Stimulated activated CD8-positive, alpha-beta memory T cell treated with anti-CD3 and anti-CD28 coated beads, Interleukin-15, amount 100 ng/mL, for 24 hours (primary cell): ENCODE measurements around the gene ACBD4.

Experiments used
- DNase-seq: peaks from one replicate; pipeline ENCODE4 v3.0.0-alpha.2; 2020; ENCODE audit warnings: low read depth

ACBD4 gene

DNA sequence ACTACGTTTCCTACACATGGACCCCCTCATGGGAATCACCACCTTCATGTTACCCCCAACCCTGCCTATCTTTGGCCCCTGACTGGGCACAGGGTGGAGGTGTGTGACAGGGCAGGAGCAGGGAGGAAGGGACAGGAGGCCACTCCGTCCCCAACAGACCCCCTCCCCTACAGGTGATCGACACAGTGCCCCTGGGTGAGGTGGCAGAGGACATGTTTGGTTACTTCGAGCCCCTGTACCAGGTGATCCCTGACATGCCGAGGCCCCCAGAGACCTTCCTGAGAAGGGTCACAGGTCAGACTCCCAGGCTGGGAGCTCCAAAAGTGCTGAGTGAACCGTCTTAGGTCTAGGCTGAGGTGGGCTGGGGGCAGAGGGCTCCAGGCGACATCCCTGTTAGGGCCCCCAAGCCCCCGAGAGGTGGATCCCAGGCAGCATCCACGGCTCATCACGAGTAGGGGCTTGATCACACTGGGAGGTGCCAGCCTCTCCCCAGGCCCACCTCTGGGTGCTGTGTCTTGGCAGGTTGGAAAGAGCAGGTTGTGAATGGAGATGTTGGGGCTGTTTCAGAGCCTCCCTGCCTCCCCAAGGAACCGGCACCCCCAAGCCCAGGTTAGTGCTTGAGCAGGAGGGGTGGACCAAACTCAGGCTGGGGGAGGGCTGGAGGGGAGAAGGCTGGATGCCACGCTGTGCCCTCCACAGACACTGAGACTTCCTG is 1.5 kb downstream of the ACBD4 start:
- no peak for DNase-seq

DNA sequence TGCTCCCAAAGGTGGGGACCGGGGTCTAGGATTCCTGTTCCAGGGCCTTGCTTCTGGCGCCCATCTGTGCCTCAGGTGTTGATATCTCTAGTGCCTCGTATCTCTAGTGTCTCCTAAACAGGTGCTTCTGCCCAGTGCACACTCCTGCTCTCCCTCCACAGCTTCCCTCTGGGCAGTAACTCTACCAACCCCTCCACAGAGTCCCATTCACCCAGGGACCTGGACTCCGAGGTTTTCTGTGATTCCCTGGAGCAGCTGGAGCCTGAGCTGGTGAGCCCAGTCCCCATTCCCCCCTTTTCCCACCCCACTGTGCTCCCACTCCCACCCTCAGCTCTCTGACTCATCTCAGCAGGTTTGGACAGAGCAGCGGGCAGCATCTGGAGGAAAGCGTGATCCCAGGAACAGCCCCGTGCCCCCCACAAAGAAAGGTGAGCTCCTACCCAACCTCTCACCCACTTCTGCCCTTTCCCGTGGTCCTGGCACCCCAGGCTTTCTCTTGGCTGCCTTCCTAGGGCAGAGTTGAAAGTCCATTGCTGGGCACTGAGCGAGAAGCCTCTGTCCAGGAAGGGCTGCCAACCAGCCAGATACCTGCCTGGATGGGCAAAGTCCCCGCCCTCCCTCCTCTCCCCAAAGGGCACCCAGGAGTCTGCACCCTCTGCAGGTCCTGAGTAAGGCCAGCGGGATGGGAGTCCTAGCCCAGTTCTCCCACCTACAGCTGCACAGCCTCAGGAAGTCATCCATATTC is 2.2 kb downstream of the ACBD4 start:
- DNase-seq, result no peak

DNA sequence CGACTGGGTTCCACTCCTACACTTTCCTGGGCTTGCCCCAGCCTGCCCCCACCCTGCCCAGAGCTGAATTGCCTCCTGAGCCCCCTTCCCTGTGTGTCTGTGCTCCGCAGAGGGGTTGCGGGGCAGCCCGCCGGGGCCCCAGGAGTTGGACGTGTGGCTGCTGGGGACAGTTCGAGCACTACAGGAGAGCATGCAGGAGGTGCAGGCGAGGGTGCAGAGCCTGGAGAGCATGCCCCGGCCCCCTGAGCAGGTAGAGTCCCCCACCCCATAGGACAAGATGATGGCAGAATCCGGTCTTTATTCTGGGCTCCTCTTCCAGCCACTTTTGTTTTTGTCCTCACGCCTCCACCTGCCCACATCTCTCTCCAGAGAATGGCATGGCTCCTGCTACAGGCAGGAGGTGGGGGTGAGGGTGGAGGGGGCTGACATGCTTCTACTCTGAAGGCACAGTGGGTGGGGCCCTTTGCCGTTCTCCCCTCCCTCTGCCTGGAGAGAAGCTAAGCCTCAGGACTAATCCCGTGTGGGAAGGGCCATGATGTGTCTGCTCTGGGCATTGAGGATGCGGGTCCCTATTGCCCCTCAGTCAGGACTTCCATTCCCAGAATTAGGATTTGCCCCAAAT is 3.5 kb downstream of the ACBD4 start:
- no peak for DNase-seq

DNA sequence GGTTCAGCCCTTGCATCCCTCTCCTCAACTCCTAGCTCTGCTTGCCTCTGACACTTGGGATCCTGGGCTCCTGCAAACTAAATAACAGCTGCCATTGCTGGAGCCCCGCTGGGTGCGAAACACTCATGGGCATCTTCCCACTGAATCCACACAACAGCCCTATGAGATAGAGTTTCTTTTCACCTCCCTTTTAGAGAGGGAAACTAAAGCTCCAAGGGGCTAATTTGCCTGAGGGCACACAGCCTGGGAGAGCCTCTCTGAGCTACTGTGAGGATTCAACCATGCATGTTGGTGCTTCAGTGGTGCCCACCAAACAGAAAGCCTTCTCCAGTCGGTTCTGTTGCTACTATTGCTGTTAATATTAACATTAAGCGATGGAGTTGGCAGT is 4.0 kb downstream of the ACBD4 start:
- no peak for DNase-seq

DNA sequence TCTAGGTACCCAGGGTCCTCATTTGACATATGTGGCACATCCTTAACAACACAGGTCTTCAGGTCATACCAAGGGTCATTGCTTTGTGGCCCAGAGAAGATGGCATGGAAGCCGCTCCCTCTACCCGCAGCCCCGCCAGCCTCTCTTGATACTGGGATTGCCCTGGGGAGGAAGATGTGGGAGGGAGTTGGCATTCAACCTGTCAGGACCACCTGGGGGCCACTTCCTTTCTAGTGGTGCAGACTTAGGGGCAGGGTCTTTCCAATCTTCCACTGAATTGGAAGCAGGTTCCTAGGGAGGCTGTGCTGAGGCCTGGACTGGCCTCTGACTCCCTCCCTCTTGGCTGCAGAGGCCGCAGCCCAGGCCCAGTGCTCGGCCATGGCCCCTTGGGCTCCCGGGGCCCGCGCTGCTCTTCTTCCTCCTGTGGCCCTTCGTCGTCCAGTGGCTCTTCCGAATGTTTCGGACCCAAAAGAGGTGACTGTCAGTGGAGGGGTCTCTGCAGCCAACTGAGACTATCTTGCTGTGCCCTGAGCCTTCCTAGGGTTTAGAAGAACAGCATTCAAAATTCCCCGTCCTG is 7.7 kb downstream of the ACBD4 start:
- no peak for DNase-seq

DNA sequence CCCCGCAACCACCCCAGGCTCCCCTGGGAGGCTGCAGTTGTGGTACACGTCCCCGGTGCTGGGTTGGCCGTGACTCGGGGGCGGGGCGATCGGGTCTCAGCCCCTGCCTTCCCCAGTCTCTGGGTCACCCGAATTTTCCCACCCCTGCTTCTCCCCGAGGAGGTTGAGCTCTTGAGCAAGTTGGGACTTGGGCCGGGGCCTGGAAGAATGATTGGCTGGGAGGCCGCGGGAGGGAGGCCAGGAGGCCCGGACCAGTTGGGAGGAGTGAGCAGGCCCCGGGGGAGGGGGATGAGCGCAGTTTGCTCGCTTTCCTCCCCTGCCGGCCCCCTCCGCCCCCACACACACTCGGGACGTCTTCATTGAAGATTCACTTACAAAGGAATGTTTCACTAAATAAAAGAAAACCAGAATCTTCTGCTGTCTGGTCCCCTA is 8.3 kb downstream of the ACBD4 start:
- DNase-seq, result no peak

DNA sequence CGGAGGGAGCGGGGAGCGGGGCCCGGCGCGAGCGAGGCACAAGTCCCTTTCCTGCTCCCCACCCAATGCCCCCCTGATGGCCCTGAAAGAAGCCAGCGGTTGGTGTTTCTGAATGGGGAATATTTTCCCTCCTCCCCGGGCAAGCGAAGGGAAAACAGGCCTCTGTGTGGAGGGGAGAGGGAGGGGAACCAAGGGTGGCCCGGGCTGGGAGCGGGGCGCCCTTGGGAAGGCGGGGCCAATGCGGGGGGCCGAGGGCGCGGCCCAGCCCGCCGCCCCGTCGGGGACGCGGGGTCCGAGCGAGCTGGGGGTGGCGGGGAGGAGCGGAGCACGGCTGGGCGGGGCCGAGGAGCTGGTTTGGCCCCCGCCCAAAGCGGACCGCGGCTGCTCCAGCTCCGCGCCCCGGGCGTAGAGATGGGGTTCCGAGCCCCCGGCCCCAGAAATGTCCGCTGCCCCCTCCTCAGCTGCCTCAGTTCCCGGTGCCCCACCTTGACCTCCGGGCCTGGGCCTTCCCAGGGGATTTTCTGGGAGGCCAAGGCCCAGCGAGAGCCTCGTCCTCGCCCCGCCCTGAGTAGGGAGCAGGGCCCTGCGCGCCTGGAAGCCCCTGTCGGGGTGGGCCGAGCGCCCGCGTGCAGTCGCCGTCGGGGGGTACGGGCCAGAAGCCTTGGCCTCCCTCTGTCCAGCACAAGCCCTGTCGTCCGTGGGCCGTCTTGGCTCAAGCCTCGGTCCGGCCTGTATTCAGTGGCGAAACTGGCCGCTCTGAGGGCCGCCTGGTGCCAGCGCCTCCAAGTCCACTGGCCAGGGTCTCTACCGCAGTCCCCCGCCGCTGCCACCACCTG is 8.9 kb downstream of the ACBD4 start:
- DNase-seq, result no peak

DNA sequence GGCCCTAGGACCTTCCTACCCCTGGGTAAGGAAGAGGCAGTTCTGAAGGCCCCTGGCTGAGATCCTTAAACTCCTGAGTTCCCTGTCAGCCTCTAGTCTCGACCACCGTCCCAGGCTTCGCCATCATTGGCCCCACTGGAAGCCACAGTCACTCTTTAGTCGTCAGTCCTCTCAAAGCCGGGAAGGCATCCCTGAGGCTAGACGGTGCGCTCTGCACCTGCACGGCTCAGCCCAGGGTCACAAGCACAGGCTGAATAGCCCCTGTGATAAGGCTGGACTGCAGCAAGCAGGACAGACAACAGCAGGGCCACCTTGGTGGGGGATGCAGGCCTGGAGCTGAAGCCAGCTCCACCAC is 9.5 kb downstream of the ACBD4 start:
- DNase-seq, result no peak

DNA sequence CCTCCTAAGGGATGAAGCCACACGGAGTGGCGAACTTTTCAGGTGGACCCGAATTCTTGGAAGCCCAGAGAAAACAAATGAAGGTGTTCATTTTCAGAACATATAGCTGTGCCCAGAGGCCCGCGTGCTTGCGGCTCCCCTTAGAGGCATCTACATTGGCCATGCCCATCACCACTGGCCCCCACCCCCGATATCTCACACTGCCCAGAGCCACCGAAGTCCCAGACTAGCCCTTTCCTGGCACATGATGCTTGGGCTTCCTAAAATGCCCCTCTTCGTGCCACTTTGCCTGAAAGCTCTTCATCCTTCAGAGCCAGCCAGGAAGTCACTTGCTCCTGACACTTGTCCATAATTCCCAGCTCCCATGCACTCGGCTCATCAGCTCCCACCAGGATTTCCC is 10.7 kb downstream of the ACBD4 start:
- no peak for DNase-seq

DNA sequence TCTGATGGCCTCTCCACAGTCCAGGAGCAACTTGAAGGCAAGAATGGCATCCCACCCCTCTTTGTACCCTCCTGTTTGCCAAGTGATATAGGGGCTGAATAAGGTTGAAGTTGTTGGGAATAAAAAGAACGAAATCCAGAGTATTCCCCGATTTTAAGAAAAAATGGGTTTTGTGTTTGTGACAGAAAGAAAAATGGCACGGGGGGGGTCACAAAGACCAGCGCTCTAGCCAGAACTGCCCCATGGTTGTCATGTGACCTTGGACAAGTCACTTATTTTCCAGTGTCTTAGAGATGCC is 11.1 kb downstream of the ACBD4 start:
- DNase-seq, result no peak

DNA sequence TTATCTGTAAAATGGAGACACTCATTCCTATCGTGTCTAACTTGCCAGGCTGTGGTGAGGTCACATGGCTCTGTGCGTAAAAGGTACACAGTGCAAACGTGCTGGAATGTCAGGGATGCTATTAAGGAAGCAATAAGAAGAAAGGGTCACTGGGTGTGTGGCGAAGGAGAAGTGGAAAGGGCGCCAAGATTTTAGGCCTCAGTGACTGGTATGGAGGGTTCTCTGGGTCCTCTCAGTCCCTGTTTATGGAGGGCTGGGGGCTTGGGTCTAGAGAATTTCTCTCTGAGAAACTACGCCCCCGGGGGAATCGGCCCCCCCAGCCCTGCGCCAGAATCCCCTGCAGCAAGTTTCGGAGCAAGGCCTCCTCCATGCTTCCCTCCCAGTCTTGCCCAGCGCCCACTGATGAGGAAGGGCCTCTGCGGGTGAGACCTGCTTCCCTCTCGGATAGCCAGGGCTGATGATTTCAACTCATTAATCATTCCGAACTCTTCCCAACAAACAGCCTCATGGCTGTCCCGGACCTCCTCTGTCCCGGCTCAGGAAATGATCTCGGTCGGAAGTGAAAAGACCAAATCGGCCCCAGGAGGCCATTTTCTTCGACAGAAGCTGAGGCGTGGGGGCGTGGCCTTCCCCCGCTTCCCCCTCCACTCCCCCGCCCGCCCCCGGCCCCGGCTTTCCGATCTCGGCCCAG is 11.5 kb downstream of the ACBD4 start:
- no peak for DNase-seq

DNA sequence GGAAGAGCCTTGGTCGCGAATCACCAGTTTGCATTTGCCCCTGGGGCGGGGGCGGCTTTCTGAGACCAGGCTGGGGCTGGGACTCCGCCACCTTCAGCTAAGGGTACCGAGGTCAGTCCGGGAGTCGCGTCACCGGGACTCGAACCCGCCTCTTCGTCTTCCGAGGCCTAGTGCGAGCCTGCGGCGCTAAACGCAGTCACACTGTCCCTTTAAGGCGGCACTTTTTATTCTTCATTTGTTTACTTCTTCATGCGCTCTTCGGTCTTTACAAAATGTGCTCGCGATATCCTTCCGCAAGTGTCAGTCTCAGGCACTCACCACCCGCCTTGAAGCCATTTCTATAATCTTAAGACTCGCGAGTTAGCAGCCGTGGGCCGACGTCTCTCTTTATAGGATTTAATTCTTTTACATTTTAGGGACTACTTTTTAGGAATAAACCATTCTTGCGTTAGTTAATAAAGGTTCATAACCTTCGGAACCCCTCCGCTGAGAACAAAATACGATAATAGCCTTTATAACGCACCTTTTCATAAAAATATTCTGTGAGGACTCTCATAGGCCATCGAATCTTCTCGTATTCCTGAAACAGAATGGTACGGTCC is 12.2 kb downstream of the ACBD4 start:
- DNase-seq, result peak; percentile 57

DNA sequence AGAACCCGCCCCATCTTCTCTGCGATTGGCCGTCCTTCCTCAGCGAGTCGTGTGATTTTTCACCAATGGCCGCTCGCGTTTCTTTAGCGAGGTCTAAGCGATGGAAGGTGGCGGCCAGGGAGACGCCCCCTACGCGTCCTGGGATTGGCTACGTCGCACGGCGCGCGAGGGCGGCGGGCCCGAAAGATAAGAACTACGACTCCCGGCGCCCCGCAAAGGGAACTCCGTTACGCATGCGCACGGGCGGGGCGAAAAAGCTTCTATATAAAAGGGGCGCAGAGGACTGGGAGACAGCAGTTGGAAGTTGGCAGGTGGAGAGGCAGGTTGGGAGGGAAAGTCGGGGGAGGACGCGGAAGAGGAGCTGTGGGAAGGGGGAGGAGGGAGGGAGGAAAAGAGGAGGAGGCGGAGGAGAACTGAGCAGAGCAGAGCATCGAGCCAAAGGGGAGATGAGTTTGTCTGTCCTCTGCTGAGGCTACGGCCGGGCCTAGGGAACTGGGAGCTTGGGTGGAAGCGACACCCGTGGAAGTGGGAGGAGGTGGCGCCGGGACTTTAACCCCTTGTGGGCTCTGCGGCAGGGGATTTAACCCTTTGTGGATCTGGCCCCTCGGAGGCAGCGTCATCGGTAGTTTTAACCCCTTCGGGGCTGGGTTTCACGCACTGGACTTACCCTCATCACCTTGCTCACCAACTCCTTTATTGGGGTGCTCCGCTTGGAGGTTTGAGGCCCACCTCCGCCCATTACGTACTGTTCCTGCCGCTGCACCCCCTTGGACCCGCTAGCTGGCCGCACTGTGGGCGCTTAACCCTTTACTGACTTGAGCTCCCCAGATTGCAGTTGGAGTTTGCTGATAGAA is 12.9 kb downstream of the ACBD4 start, which contains the start of gene HEXIM1:
HEXIM1 (plus strand) TSS at position 293 of the 854 bp plus-strand sequence. CDS start 716 bp downstream, outside the sequence.
- DNase-seq, result peak; percentile 96

DNA sequence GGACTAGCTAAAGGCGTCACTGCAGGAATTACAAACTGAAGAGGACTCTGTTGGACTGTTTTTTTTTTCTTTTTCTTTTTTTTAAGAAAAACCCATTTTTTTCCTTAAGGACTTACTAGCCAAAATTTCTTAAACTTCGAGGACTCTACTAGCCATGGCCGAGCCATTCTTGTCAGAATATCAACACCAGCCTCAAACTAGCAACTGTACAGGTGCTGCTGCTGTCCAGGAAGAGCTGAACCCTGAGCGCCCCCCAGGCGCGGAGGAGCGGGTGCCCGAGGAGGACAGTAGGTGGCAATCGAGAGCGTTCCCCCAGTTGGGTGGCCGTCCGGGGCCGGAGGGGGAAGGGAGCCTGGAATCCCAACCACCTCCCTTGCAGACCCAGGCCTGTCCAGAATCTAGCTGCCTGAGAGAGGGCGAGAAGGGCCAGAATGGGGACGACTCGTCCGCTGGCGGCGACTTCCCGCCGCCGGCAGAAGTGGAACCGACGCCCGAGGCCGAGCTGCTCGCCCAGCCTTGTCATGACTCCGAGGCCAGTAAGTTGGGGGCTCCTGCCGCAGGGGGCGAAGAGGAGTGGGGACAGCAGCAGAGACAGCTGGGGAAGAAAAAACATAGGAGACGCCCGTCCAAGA is 13.7 kb downstream of the ACBD4 start:
- no peak for DNase-seq

DNA sequence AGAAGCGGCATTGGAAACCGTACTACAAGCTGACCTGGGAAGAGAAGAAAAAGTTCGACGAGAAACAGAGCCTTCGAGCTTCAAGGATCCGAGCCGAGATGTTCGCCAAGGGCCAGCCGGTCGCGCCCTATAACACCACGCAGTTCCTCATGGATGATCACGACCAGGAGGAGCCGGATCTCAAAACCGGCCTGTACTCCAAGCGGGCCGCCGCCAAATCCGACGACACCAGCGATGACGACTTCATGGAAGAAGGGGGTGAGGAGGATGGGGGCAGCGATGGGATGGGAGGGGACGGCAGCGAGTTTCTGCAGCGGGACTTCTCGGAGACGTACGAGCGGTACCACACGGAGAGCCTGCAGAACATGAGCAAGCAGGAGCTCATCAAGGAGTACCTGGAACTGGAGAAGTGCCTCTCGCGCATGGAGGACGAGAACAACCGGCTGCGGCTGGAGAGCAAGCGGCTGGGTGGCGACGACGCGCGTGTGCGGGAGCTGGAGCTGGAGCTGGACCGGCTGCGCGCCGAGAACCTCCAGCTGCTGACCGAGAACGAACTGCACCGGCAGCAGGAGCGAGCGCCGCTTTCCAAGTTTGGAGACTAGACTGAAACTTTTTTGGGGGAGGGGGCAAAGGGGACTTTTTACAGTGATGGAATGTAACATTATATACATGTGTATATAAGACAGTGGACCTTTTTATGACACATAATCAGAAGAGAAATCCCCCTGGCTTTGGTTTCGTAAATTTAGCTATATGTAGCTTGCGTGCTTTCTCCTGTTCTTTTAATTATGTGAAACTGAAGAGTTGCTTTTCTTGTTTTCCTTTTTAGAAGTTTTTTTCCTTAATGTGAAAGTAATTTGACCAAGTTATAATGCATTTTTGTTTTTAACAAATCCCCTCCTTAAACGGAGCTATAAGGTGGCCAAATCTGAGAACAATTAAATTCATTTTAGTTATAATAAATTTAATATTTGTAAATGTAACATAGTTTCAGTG is 14.5 kb downstream of the ACBD4 start:
- no peak for DNase-seq

DNA sequence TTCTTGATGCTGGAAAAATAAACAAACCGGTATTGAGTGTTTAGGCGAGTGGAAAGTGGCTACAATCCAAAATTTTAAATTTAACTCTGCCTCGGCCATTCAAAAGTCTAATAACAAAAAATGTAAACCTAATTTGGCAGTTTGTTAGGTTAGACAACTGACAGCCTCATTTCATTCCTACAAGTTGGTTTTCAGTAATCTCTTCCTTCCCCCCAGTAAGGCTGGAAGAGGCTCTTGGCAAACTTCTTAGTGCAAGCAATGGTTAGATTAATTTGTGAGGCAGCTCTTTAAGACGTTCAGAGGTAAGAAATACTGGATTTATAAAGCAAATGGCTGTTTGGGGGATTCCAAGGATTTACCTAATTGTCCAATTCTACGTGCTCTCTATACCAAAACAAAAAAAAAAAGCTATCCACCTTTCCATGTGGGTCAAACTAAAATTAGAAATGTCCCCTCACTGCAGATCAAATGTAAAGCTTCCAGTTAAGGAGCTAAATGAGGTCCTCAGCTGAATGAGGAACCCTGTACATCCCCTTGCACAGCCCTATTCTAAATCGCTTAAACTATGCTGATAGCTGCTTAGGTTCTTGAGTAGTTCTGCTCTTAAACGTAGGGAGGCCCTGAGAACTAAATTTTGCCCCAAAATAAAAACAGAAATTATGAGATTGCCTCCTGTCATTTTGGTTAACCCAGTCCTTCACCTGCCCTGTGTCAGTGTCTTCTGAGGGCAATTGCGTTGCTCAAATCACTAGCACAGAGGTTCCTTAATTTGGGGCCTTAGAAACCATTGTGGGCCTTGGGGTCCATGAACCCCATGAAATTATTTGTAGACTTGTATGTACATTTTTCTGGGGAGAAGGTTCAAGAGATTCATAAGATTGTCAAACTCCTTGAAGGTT is 15.7 kb downstream of the ACBD4 start:
- DNase-seq, result no peak

DNA sequence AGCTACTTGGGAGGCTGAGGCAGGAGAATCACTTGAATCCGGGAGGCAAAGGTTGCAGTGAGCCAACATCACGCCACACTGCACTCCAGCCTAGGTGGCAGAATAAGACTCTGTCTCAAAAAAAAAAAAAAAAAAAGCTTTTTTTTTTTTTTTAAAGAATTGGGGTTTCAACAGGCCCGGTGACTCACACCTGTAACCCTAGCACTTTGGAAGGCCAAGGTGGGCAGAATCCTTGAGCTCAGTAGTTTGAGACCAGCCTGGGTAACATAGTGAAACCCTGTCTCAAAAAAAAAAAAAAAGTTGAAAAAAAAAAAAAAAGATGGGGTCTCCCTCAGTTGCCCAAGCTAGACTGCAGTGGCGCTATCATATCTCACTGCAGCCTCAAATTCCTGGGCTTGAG is 19.5 kb downstream of the ACBD4 start:
- no peak for DNase-seq
